DMS53 treated with DMSO at 0.1 percent for 48 hours (cell line): ENCODE data around the gene RFX8.
"Not testable (repeated sequence)": the region's sequence is repeated elsewhere in the genome, so short reads cannot be mapped to it uniquely, and the experiment has no call there.

Source experiments
- DNase-seq: peaks from one replicate; lab custom pipeline; 2025; ENCODE audit not compliant: unreplicated experiment; lab: John Stamatoyannopoulos, UW

The RFX8 gene

DNA sequence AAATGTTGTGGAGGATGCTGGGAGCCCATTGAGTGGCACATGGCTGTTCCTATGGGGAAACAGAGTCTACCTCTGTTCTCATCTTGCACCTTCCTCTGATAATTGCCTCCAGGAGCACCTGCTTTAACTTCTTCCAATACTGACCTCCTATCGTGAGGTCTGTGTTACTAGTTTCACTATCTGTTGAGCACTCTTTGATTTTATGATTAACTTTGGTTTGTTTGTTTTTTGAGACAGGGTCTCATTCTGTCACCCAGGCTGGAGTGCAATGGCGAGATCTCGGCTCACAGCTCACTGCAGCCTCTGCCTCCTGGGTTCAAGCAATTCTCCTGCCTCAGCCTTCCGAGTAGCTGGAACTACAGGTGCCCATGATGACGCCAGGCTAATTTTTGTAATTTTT lies 12.1 kb upstream of the RFX8 start:
- DNase-seq = no peak

DNA sequence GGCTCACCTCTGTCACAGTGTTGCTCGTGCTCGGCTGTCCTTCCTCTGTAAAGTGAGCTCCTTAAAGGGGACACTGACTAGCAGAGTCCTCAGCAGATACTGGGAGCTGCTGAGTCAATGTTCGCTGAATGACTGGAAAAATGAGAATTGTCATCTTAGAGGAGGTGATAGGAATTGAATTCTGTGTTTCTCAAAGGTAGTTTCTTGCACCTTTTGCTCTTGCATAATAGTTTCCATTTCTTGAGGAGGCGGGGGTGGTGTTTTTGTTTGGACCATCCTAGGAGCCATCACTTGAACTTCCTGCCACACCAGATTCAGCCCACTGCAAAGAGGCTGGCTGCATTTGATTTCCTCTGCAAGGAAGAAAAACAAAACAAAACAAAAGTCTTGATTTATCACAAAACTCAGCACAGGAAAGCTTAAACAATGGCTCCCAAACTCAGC lies 11.4 kb upstream of the RFX8 start:
- no peak for DNase-seq

DNA sequence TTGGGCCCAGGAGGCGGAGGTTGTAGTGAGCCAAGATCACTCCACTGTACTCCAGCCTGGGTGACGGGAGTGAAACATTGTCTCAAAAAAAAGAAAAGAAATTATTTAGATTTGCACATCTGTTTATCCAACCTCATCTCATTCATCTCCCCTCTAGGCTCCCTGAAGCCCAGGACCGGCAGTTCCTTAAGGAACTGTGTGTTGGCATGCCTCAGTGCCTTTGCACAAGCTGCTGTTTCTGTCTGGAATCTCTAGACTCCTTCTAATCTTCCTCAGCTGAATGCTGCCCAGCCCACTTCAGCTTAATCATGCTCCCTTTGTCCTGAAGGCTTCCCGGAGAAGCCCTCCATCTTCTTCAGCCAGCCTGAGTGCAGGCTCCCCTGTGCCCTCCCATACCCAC lies 10.9 kb upstream of the RFX8 start:
- no peak for DNase-seq

DNA sequence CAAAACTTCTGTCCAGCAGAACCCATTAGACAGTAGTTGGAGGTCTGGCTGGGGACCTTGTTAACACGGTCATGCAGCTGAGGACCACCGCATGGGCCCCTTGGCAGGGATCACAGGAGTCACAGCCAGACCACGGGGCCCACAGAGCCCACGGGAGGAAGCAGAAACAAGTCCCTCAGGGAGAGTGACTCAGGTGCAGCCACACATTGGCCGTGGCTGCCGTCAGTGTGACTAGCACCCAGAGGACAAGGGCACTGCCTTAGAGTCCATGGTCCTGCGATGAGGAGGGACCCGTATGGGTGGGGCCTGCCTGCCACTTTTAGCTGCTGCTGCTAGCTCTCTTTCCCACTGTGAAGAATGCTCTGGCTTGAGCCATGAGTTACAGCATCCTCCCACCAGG lies 5.9 kb upstream of the RFX8 start:
- DNase-seq = no peak

DNA sequence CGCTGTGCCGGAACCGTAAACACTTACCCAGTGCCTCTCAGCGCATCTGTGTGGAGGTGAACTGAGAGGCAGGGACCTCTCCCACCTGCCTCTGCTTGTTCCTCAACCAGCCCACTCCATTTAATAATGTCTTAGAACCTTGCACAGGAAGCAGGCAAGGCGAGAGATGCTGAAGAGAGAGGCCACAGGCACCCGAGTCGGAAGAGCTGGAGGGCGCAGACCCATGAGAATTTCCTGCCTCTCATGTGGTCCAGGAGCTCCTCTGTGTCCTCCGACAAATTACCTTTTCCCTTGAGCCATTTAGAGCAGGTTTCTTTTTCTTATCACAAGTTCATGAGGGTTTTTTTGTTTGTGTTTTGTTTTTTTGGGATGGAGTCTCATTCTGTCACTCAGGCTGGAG lies 4.9 kb upstream of the RFX8 start:
- no peak for DNase-seq

DNA sequence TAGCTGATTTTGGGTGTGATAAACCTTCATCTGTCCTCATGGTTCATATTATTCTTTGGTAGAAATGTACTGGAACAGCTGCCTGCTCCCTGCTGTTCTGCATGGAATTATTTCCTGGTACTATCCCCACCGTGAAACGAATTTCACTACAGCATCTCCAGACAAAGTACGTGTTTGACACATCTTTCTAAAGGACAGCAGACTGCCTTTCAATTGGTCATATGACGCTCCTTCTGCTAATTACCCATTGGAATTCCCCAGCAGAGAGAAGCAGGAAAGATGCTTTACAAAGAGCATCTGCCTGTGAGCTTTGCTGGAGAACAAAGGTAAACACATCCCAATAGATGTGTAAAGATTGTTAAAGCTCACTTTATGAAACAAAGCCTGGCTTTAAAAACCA lies 4.4 kb upstream of the RFX8 start:
- DNase-seq = peak; percentile 89

DNA sequence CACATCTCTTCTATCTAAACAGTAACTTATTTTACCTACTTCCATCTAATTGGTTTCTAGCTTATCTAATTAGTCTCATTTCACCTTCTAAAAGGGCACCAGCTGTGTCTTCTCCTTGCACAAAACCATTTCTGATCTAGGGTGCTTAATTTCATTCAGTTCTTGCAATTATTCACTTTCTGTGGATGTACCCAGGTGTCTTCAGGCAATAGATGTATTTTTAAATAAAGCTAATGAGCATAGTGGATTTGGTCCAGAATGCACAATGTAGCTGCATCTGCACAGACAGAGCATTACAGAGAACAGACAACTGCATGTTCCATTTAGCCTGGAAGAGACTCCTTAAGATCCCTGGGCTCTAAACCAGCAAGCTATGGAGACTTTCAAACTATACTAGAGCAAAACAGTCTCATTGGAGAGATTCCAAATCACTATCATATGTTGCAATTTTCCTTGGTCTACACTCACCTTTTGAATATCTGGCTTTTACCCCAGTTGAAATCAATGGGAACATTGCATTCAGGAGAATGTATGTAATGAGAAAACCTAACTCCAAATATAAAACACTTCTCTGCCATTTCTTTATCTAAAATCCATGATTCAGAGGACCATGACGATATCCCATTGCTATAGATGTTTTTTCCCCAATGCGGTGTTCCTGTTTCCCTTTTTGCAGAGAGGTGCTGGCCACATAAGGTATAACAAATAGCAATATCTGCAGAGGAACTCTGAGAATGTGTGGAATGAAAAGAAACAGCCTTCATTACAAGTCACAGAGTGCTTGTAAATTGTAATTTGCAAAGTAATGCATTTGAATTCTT lies 3.5 kb upstream of the RFX8 start:
- no peak for DNase-seq

DNA sequence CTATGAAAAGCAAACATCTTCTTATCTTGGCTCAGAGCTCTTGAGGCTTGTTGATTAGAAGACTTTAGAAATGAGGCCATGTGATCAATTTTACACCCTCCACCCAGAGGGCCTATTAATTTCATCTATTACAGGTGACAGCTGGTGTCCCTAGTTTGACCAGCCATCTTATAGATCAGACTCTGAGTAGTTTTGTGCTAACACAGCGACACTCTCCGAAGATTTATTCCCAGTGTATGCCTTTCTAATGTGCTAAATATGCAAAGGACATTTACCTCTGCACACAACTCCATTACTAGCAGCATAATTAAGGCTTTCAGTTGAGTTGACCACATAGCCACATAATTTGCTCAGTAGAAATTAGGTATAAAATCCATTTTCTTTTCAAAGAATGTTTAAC lies 2.6 kb upstream of the RFX8 start:
- DNase-seq = no peak

DNA sequence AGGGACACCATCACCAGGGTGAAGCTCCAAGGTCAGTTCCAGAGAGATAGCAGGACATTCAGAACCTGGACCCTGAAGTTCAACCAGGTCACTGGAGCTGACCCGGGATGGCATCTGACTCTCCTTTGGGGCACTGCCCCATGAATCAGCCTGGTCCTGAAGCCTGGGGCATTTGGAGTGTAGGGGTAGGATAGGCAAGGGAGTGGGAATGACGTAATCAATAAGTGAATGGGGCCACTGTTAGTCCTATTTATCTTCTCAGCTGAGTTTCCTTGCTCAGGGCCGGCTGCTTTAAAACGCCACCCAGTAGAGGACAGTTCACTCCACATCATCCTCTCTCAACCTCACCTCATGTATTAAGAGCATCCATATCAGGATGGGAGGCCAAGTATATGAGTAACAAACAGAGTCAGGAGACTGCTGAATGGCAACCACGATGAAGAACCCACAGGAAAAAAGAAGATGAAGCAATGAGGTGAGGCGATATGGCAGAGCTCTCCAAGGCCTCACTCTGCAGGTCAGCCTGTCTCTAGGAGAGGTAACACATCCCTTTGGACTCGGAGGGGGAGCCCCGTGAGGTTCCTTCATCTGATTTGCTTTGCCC lies 1.8 kb upstream of the RFX8 start:
- no peak for DNase-seq

DNA sequence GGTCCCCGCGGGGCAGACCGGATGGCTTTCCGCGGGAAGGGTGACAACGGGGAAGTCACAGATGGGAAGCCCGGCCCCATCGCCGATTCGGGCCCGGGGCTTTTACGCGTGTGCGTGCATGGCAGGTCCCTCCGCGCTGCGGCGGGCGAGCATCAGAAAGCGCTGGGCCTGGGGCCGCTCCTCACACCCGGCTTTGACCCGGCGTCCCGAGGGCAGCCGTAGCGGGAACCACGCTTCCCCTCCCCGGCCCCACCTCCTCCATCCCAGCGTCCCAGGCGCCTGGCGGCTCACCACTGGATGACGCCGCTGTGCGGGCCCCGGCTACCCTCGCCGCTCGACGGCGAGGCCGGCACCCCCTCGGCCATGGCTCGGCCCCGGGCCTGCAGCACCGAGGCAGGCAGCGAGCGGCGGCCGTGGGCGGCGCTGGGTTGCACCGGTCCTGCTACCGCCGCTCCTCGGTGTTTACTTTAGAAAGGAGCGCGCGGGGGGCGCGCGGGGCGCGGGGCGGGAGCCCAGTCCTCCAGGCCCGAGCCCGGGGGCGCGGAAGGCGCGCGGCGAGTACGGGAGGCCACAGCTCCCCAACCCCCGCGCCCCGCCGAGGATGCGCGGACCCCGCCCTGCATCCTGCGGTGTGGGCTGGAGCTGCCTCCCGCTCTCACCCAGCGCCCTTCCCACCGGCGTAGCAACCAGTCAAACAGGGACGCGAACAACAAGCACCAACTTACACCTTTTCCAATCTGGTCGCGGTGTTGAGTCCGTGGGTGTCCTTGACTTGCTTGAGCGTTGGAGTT lies 806 bp downstream of the RFX8 start:
- no peak for DNase-seq

DNA sequence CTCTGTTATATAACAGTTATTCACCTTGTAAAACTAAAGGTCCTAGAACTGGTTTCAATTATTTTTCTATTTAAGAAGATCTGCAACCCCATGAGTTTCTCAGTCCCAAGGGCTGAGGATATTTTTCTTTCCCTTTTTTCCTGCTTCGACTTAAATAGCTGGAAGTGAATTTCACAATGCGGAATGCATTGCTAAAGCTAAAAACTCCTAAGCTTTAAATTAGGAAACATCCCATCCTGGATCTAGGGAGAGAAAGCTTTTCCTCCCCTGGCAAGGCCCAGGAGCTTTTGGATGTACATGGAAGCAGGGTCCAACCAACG lies 1.4 kb downstream of the RFX8 start:
- peak; percentile 32 for DNase-seq

DNA sequence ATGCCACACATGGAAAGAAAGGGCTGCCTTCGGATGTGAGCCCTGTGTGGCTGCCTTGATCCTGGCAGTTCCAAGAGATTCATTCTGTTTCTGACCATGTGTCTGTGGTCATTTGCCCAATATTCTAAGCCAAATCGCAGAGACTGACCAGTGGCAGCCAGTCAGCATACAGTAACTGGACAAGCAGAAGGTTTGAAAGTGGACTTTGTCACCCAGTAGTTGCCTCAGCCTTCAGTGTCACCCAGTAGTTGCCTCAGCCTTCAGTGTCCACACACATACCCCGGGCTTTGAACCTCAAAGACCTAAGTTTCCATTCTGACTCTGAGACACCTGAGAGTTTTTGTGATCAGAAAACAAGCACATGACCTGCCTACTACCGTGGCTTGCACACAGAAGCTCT lies 5.0 kb downstream of the RFX8 start:
- no peak for DNase-seq

DNA sequence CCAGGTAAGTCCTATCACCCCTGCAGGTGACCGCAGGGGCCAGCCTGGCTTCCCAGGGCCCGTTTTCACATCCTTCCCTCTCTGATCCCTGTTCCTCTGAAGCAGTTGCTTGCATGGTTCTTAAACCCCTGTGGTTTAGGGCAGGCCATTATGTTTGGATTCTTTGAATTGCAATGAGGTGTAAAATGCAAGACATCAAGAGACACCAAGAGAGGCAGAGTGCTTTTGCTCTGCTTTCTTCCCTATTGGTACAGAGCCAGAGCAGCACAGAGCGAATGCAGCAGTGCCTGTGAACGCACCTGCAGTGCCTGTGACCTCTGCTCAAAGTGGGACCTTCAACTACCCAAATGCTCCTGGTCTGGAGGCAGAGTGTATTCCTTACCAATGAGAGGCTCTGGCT lies 7.6 kb downstream of the RFX8 start:
- DNase-seq = no peak

DNA sequence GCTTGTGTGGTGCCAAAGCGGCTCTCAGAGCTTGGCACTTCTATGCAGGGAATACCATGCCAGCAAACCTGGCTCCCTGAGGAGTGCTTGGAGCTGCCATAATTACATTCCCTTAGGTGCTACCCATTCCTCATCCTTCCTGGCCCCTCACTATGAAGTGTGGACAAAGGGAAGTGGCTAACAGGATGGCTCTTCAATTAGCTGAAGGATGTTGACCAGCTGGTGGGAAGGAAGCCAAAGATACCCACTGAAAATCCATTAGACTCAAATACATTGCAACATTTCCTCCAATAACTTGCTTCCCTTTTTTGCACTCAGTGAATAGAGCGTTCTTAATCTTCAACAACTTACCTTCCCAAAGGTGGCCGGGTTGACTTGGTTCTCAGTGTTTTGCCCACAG lies 8.5 kb downstream of the RFX8 start:
- no peak for DNase-seq

DNA sequence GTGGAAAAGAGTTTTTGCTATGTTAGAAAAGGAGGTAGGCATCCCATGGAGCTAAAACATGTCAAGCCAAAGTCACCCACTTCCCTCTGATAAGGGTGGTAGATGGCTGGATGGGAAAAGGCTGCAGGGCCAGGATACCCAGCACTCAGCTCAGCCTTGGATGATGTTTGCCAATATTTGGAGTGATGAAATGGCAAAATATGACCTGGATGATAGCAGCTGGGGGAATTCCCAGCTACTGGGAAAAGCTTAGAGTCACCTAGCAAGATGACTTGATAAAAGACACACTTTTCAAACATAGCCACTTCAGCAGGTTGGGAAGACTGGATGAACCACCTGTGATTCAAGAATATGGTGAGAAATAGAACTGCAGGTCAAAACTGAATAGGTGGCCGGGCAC lies 10.1 kb downstream of the RFX8 start:
- no peak for DNase-seq

DNA sequence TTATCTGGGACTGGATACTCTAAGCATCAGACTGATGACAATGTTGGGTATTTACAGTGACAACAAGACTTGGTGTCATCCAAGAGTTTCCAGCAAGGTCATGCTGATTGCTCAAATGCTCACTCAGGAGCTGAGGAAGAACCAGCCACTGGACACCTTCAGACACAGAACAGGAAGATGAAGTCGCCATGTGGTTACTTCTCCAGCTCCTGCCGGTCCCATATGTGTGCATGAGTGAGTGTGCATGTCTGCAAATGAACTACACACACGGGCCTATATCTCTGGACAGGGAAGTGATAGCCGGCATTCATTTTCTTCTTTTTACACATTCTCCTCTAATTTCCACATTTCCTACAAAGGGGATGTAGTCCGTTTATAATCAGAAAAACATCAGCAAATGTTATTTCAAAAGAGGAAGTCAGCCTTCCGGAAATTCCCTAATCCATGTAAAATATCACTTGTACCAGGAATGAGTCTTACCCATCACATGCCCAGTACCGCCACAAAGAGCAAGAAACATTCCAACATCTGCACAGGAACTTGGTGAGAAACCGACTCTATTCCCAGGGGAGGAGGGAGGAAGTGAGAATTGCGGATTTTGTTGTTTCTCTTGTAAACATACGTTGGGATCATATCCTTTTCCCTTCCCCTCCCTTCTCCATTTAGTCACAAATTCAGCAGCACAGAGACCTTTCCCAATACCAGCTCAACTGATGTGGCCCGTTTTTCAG lies 10.8 kb downstream of the RFX8 start:
- DNase-seq = no peak

DNA sequence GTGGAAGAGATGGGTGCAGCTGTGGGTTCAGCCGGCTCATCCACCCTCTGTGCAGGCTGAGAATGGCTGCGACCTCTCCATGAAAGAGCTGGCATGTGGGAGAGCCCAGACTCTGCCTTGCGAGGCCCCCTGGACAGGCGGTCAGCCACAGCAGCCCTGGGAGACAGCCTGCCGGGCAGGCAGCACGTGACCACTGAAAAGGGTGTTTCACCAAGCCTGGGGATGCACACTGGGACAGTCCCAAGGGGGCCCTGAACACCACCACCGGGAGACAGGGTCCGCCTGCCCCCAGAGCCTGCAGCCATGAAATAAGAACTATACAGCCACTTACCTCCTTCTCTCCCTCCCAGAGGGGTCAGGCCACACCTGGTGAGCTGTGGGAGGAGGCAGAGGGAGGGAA lies 11.5 kb downstream of the RFX8 start:
- DNase-seq = no peak

DNA sequence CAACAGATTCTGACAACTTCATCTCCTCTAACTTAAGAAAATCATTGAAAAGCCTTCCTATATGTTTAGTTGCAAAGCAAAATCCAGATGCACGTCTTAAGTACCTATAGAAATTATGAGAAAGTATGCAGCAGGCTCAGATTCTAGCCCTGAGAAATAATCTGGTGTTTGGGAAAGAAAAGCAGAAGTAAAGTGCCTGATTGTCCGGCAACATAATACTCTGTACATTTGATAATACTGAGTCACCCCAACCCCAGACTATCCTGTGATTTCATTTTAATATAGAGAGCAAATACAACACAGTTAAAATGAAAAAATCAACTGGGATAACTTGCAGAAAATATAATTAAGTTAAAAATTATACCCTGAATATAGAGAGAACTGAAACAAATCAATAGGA lies 13.5 kb downstream of the RFX8 start:
- no peak for DNase-seq

DNA sequence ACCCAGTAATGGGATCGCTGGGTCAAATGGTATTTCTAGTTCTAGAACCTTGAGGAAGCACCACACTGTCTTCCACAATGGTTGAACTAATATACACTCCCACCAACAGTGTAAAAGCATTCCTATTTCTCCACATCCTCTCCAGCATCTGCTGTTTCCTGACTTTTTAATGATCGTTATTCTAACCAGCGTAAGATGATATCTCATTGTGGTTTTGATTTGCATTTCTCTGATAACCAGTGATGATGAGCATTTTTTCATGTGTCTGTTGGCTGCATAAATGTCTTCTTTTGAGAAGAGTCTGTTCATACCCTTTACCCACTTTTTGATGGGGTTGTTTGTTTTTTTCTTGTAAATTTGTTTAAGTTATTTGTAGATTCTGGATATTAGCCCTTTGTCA lies 20.5 kb downstream of the RFX8 start:
- DNase-seq = not testable (repeated sequence)

DNA sequence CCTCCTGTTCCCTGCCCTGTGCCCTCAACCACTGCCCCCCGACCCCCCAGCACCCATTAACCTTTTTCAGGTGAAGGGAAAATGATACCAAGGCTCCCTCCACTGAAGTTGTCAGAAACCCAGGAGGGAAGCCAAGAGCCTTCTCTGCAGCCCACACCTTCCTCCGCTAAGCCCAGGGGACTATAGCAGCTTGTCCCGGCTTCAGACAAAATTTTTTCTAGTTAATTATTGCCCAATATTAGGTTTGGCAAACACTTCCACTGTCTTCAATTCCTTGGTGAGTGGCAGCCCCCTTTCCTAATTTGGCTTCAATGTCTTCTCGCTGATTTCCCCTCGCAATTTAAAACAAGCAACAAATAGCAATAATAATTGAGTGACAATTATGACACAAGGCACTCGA lies 23.9 kb downstream of the RFX8 start:
- no peak for DNase-seq

DNA sequence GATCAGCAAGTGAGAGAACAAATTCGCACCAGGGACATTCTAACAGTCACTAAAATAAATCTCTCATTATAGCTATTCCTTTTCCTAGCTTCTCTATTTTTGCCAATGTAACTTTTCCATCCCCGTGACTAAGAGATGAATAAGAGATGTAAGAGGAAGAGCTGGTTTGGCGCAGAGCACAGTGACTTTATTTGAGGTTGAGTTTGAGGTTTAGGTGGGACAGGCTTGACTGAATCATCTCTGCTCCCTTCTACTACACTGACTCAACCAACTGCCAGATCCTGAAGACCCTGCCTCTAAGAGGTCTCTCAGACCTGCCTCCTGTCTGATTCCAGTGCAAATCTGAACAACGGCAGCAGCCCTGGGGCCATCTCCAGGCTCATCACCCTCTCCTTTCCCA lies 28.0 kb downstream of the RFX8 start:
- no peak for DNase-seq

DNA sequence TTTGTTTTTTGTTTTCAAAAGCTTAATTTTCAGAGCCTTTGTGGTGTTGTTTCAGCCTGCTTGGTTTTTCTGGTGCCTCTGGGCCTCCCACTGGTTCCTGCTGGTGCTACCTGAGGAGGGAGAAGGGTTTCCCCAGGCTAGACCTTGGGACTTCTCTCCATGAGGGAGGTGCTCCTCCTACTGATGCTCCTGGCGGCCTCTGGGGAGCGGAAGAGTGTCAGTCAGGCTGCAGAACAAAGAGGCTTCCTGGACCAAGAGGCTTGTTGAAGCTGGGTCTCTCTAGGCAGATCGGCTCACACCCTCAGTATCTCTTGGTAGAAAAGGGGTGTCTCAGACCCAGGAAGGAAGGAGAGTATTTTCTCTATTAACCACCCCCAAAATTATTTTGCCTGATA lies 32.2 kb downstream of the RFX8 start:
- DNase-seq = no peak
